IMR-90 (cell line): ENCODE measurements around the gene MAP2. TPM values are rescaled to one million over a fixed set of nuclear protein-coding genes. Genes with fewer than 3 reads are reported as not detected.

Experiments used
- ATAC-seq: fragments of 200-7000 bp; cut with Tn5 transposase; 2 replicates; pipeline ENCODE4 v1.9.1; 2020; ENCODE audit warnings: low read depth, mild to moderate bottlenecking, moderate library complexity
- BruUV-seq: library from RNA; stranded (reverse); fragments of 400-500 nt; replicated peaks from 2 replicates; lab custom pipeline; 2021; lab: Mats Ljungman, UMichigan
- CTCF ChIA-PET: fragments of 300-600 bp; formaldehyde crosslinking; extraction: SDS; loops from one replicate; lab custom pipeline; 2021; ENCODE audit warnings: antibody characterized with exemption; lab: Yijun Ruan, JAX
- POLR2A ChIA-PET: fragments of 300-600 bp; sonication (Branson Sonifier 250); formaldehyde crosslinking; loops from one replicate; lab custom pipeline; 2022; ENCODE audit warnings: antibody characterized with exemption; ENCODE audit not compliant: unreplicated experiment; lab: Charles Lee
- DNase-seq: peaks from one replicate; pipeline ENCODE4 v3.0.0; 2013
- H2AFZ ChIP-seq: replicated peaks from 2 replicates; pipeline ENCODE3; 2013; ENCODE audit warnings: low read length, mild to moderate bottlenecking; ENCODE audit not compliant: poor library complexity
- H2AK5ac ChIP-seq: 2 replicates; pipeline ENCODE4 v1.6.1; 2013; ENCODE audit warnings: low read depth, low read length, inconsistent platforms
- H2AK9ac ChIP-seq: replicated peaks from 2 replicates; pipeline ENCODE3; 2013; ENCODE audit warnings: mild to moderate bottlenecking, low read depth, low read length, moderate library complexity; ENCODE audit not compliant: poor library complexity
- H2BK120ac ChIP-seq: 2 replicates; pipeline ENCODE4 v1.6.1; 2013; ENCODE audit warnings: low read depth, low read length, inconsistent platforms
- H2BK15ac ChIP-seq: 3 replicates; pipeline ENCODE4 v1.6.1; 2013; ENCODE audit warnings: low read depth, low read length, inconsistent platforms
- H2BK20ac ChIP-seq: 2 replicates; pipeline ENCODE4 v1.6.1; 2013; ENCODE audit warnings: low read depth, mild to moderate bottlenecking, inconsistent platforms, low read length, moderate library complexity
- H2BK5ac ChIP-seq: 2 replicates; pipeline ENCODE4 v1.6.1; 2013; ENCODE audit warnings: mild to moderate bottlenecking, low read depth, low read length, inconsistent platforms; ENCODE audit not compliant: poor library complexity, severe bottlenecking
- H3K14ac ChIP-seq: replicated peaks from 2 replicates; pipeline ENCODE4 v1.6.1; 2013; ENCODE audit warnings: low read depth, low read length, inconsistent platforms
- H3K18ac ChIP-seq: 2 replicates; pipeline ENCODE4 v1.6.1; 2013; ENCODE audit warnings: low read depth, low read length, control low read depth
- H3K23ac ChIP-seq: 2 replicates; pipeline ENCODE4 v1.6.1; 2013; ENCODE audit warnings: low read depth, low read length, inconsistent platforms
- H3K27ac ChIP-seq: 2 replicates; pipeline ENCODE4 v1.5.1; 2013; ENCODE audit warnings: mild to moderate bottlenecking, control low read depth, low read length; ENCODE audit not compliant: insufficient read depth
- H3K27me3 ChIP-seq: 2 replicates; pipeline ENCODE4 v1.6.1; 2013; ENCODE audit warnings: low read length; ENCODE audit not compliant: control insufficient read depth, insufficient read depth
- H3K36me3 ChIP-seq: 2 replicates; pipeline ENCODE4 v1.6.1; 2013; ENCODE audit warnings: low read length, mixed read lengths; ENCODE audit not compliant: control insufficient read depth, insufficient read depth
- H3K4ac ChIP-seq: 2 replicates; pipeline ENCODE4 v1.6.1; 2013; ENCODE audit warnings: low read depth, low read length, inconsistent platforms
- H3K4me1 ChIP-seq: 2 replicates; pipeline ENCODE4 v1.6.1; 2013; ENCODE audit warnings: low read length, mixed read lengths; ENCODE audit not compliant: control insufficient read depth, insufficient read depth
- H3K4me2 ChIP-seq: 2 replicates; pipeline ENCODE4 v1.6.1; 2013; ENCODE audit warnings: low read depth, mild to moderate bottlenecking, control low read depth, low read length, moderate library complexity
- H3K4me3 ChIP-seq: 2 replicates; pipeline ENCODE4 v1.5.1; 2013; ENCODE audit warnings: low read depth, mild to moderate bottlenecking, control low read depth, low read length, moderate library complexity; ENCODE audit not compliant: insufficient read depth
- H3K56ac ChIP-seq: 2 replicates; pipeline ENCODE4 v1.6.1; 2013; ENCODE audit warnings: low read length, inconsistent platforms; ENCODE audit not compliant: insufficient read depth; ENCODE audit errors: extremely low read depth
- H3K79me1 ChIP-seq, 2 experiments: 2 replicates each; pipeline ENCODE4 v1.6.1; 2013; ENCODE audit warnings: low read length in 2 of 2, inconsistent platforms in 1 of 2, low read depth in 1 of 2
- H3K9ac ChIP-seq: 2 replicates; pipeline ENCODE4 v1.6.1; 2013; ENCODE audit warnings: low read depth, low read length, control low read depth
- H3K9me1 ChIP-seq: 2 replicates; pipeline ENCODE4 v1.6.1; 2013; ENCODE audit warnings: low read length, inconsistent platforms; ENCODE audit not compliant: insufficient read depth
- H3K9me3 ChIP-seq: 2 replicates; pipeline ENCODE4 v1.6.1; 2013; ENCODE audit warnings: low read length; ENCODE audit not compliant: control insufficient read depth, insufficient read depth
- H4K20me1 ChIP-seq: 2 replicates; pipeline ENCODE4 v1.6.1; 2013; ENCODE audit warnings: low read length, inconsistent platforms; ENCODE audit not compliant: insufficient read depth
- H4K5ac ChIP-seq: 2 replicates; pipeline ENCODE4 v1.6.1; 2013; ENCODE audit warnings: mild to moderate bottlenecking, low read depth, low read length, control low read depth
- H4K8ac ChIP-seq, 2 experiments: 2 replicates each; pipeline ENCODE4 v1.6.1; 2013; ENCODE audit warnings: low read depth in 2 of 2, low read length in 2 of 2, control low read depth in 1 of 2, inconsistent platforms in 1 of 2
- H4K91ac ChIP-seq: 2 replicates; pipeline ENCODE4 v1.6.1; 2013; ENCODE audit warnings: low read depth, low read length, inconsistent platforms; ENCODE audit not compliant: insufficient read depth
- BHLHE40 ChIP-seq: fragments of 150-350 bp; IDR thresholded peaks from 2 replicates; pipeline ENCODE4 v1.6.1; 2016; ENCODE audit warnings: mild to moderate bottlenecking, low read depth, low read length
- CEBPB ChIP-seq: IDR thresholded peaks from 2 replicates; pipeline ENCODE4 v1.6.1; 2012; ENCODE audit warnings: low read depth, low read length, improper control_type of control experiment
- CHD1 ChIP-seq: IDR thresholded peaks from 2 replicates; pipeline ENCODE4 v1.6.1; 2012; ENCODE audit warnings: low read depth, low read length, improper control_type of control experiment
- FOS ChIP-seq: fragments of 150-350 bp; IDR thresholded peaks from 2 replicates; pipeline ENCODE4 v1.6.1; 2016; ENCODE audit warnings: low read depth, low read length
- MAFK ChIP-seq: IDR thresholded peaks from 2 replicates; pipeline ENCODE4 v1.6.1; 2012; ENCODE audit warnings: low read depth, low read length, improper control_type of control experiment
- MAZ ChIP-seq: IDR thresholded peaks from 2 replicates; pipeline ENCODE4 v1.6.1; 2012; ENCODE audit warnings: low read depth, mild to moderate bottlenecking, low read length, improper control_type of control experiment, moderate library complexity, borderline replicate concordance
- MXI1 ChIP-seq: IDR thresholded peaks from 2 replicates; pipeline ENCODE4 v1.6.1; 2012; ENCODE audit warnings: low read depth, mild to moderate bottlenecking, low read length, moderate library complexity, borderline replicate concordance
- NFE2L2 ChIP-seq: fragments of 150-350 bp; IDR thresholded peaks from 2 replicates; pipeline ENCODE4 v1.6.1; 2016; ENCODE audit warnings: low read depth, mild to moderate bottlenecking, low read length
- POLR2A ChIP-seq: IDR thresholded peaks from 2 replicates; pipeline ENCODE4 v1.6.1; 2012; ENCODE audit warnings: mild to moderate bottlenecking, low read depth, low read length
- RAD21 ChIP-seq: IDR thresholded peaks from 2 replicates; pipeline ENCODE4 v1.6.1; 2012; ENCODE audit warnings: low read length, improper control_type of control experiment
- RCOR1 ChIP-seq: IDR thresholded peaks from 2 replicates; pipeline ENCODE4 v1.6.1; 2012; ENCODE audit warnings: mild to moderate bottlenecking, low read length, improper control_type of control experiment; ENCODE audit not compliant: insufficient replicate concordance
- RFX5 ChIP-seq: IDR thresholded peaks from 2 replicates; pipeline ENCODE4 v1.8.0; 2012; ENCODE audit warnings: low read depth, mild to moderate bottlenecking, low read length, moderate library complexity
- SMC3 ChIP-seq: fragments of 150-350 bp; IDR thresholded peaks from 2 replicates; pipeline ENCODE4 v1.6.1; 2016; ENCODE audit warnings: low read depth, mild to moderate bottlenecking, antibody characterized with exemption, low read length, moderate library complexity
- dilution Hi-C: fragments of 300-500 bp; cut with HindIII; formaldehyde crosslinking; loops from one replicate; pipeline ENCODE4 v1.14.3; 2018; ENCODE audit warnings: low sequenced_read_pairs; ENCODE audit not compliant: unreplicated experiment
- in situ Hi-C: fragments of 300-500 bp; cut with MboI; formaldehyde crosslinking; loops from 3 replicates; pipeline ENCODE4 v1.14.3; 2019; ENCODE audit warnings: low sequenced_read_pairs, inconsistent platforms, mixed read lengths
- intact Hi-C: fragments of 100-400 bp; cut with micrococcal nuclease; formaldehyde crosslinking; loops from 2 replicates; pipeline ENCODE4 v1.10.0; 2022
- polyA plus RNA-seq, 3 experiments: library from polyadenylated mRNA; depleted of rRNA; stranded (reverse); fragments of >200 nt; gene quantifications; 2 replicates each; pipeline ENCODE4 v1.2.3, GENCODE V29; 2012; ENCODE audit warnings: low replicate concordance in 1 of 3
- total RNA-seq: library from RNA; depleted of rRNA; stranded (reverse); fragments of >200 nt; gene quantifications from 2 replicates; pipeline ENCODE4 v1.2.3, GENCODE V29; 2012
- TF ChIP-seq, protein P1 (sequence below): conservative IDR thresholded peaks from 2 replicates; pipeline ENCODE4 v1.5.1; 2012; ENCODE audit warnings: mild to moderate bottlenecking, low read depth, low read length, improper control_type of control experiment
- TF ChIP-seq, protein P2 (sequence below): fragments of 150-350 bp; IDR thresholded peaks from 2 replicates; pipeline ENCODE4 v1.6.1; 2017; ENCODE audit warnings: mild to moderate bottlenecking, antibody characterized with exemption, low read length, low read depth
- TF ChIP-seq, protein P3 (sequence below): fragments of 150-350 bp; IDR thresholded peaks from 2 replicates; pipeline ENCODE4 v1.6.1; 2016; ENCODE audit warnings: low read depth, mild to moderate bottlenecking, low read length, moderate library complexity, borderline replicate concordance

The MAP2 gene
- total and polyA plus RNA-seq, 2 of the 4 experiments (the other 2 are of a cell fraction) = 0.29 to 0.36 TPM

DNA sequence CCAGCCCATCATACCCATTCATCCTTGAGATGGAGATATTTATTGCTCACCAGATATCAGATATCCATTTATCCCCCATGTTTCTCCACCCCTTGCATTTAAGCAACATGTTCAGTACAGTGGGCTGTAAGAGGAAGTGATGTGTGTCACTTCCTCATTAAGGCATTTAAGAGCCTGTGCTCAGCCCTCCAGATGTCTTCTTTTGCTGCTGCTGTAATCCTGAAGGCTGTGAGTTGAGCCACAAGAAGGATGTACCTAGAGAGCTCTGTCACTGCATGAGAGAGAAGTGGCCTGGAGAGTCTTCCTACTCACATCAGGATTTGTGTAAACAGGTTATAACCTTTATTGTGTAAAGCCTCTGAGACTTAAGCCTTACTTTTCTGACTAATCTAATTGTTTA is 195.9 kb downstream of the MAP2 start:
- Histone ChIP-seq H4K5ac (no peak overlapping the region), H3K27ac (no peak overlapping the region), H3K36me3 (no peaks in the 10 kb centered on the region), H3K27me3 (no peaks in the 10 kb centered on the region), H2AFZ (no peak overlapping the region), H3K4ac (no peak overlapping the region), H4K8ac (no peak overlapping the region), H2BK5ac (no peak overlapping the region), H3K4me2 (no peak overlapping the region), H2AK5ac (no peak overlapping the region), H2BK120ac (no peak overlapping the region), H2BK20ac (no peak overlapping the region), H3K23ac (no peak overlapping the region), H4K20me1 (no peaks in the 10 kb centered on the region), H3K14ac (no peak overlapping the region), H3K56ac (no peak overlapping the region), H3K4me1 (no peaks in the 10 kb centered on the region), H3K9me3 (no peaks in the 10 kb centered on the region), H3K79me1 (no peaks in the 10 kb centered on the region), H2AK9ac (no peak overlapping the region), H3K18ac (no peak overlapping the region), H3K9me1 (no peaks in the 10 kb centered on the region), H4K91ac (no peak overlapping the region), H2BK15ac (no peak overlapping the region), H3K9ac (no peak overlapping the region), H3K4me3 (no peak overlapping the region)
- POLR2A ChIA-PET = no interaction called here
- TF ChIP-seq RCOR1 (no peak), BHLHE40 (no peak), CEBPB (no peak), POLR2A (no peak), RFX5 (no peak), FOS (no peak), MAZ (no peak), MAFK (no peak), NFE2L2 (no peak), SMC3 (no peak), RAD21 (no peak), CHD1 (no peak), MXI1 (no peak)
- TF ChIP-seq, protein P1, sequence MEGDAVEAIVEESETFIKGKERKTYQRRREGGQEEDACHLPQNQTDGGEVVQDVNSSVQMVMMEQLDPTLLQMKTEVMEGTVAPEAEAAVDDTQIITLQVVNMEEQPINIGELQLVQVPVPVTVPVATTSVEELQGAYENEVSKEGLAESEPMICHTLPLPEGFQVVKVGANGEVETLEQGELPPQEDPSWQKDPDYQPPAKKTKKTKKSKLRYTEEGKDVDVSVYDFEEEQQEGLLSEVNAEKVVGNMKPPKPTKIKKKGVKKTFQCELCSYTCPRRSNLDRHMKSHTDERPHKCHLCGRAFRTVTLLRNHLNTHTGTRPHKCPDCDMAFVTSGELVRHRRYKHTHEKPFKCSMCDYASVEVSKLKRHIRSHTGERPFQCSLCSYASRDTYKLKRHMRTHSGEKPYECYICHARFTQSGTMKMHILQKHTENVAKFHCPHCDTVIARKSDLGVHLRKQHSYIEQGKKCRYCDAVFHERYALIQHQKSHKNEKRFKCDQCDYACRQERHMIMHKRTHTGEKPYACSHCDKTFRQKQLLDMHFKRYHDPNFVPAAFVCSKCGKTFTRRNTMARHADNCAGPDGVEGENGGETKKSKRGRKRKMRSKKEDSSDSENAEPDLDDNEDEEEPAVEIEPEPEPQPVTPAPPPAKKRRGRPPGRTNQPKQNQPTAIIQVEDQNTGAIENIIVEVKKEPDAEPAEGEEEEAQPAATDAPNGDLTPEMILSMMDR = no peak
- TF ChIP-seq, protein P2, sequence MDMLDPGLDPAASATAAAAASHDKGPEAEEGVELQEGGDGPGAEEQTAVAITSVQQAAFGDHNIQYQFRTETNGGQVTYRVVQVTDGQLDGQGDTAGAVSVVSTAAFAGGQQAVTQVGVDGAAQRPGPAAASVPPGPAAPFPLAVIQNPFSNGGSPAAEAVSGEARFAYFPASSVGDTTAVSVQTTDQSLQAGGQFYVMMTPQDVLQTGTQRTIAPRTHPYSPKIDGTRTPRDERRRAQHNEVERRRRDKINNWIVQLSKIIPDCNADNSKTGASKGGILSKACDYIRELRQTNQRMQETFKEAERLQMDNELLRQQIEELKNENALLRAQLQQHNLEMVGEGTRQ = no peak
- TF ChIP-seq, protein P3, sequence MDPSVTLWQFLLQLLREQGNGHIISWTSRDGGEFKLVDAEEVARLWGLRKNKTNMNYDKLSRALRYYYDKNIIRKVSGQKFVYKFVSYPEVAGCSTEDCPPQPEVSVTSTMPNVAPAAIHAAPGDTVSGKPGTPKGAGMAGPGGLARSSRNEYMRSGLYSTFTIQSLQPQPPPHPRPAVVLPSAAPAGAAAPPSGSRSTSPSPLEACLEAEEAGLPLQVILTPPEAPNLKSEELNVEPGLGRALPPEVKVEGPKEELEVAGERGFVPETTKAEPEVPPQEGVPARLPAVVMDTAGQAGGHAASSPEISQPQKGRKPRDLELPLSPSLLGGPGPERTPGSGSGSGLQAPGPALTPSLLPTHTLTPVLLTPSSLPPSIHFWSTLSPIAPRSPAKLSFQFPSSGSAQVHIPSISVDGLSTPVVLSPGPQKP = no peak
- DNase-seq (no peak), ATAC-seq (no peak)
- BruUV-seq = no TSS peak
- intact Hi-C loops (no loop called here), dilution Hi-C loops (no loop called here), in situ Hi-C loops (no loop called here)
- CTCF ChIA-PET = no interaction called here
